Retina (tissue), 1 donor: ENCODE measurements around the gene ATP6V1G2.

ENCODE experiments used
- DNase-seq: peaks from one replicate; pipeline ENCODE4 v3.0.0-alpha.2; 2016

Gene ATP6V1G2

DNA sequence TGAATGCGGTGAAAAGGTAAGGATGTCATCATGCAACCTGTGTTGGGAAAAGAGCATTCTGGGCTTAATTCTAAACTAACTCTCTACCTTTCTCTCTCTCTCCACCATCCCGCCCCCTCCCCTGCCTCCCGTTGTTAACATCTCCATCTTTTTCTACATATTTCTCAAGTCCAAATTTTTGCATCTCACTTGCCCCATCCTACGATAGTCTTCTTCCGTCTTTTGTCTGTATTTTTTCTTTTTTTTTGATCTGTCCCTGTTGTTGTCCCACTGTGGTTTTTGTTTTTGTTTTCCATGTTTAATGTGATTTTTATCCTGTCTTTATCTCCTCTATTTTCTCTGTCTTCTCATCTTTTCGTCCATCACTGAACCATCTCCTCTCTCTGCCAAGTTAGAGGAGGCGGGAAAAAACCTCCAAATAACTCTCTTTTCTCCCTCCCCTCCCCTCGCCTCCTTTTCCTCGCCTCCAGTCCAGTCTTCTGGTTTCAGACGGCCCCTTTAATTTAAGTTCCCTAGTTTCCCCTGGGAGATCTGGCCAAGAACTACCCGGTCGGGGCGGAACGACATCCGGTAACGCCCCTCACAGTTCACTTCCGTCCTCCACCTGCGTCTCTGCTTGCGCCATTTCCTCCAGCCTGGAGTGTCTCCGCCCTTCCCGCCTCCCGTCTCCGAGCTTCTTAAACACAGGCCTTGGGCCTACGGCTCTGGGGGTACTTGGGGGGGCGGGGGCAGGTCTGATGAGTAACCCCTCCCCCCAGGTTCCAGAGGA lies 734 bp upstream of the ATP6V1G2 start, which contains the start of gene NFKBIL1:
Gene NFKBIL1 (plus strand): TSS at position 651 of the 769 bp plus-strand sequence. CDS start 87 bp downstream, at position 738.
- peak; percentile 95 for DNase-seq

DNA sequence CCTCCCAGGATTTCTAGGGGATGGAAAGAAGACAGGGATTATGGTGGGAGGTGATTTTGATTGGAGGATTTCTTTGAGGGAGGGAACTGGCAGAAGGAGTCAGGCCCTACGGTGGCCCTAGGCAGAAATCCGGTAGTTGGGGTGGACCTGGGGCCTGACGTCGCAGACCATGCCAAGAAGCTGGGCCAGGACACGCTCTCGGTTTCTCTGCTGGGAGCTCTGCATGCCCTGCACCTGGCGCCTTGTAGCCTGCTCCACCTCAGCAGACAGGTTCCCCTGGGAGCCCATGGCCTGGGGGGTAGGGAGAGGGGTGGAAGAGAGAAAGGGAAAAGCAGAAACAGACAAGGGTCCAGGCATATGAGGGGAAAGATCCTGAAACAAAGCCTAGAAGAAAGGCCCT lies 1.1 kb downstream of the ATP6V1G2 start:
- DNase-seq, result no peak

DNA sequence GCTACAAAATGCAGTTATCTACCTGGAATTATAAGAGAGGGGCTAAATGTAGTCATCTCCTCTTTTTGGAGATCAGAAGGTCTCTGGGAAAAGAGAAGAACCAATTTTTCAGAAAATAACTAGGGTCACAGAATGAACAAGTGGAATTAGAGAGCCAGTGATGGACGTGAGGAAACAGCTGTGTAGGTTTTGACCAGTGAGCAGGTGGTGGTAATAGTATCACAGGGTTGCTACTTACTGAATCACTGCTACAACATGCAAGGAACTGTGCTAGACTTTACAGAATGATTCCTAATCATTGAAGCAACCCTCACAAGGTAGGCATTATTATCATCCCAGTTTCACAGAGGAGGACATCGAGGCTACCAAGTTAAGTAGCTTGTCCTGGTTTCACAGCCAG lies 1.7 kb downstream of the ATP6V1G2 start:
- no peak for DNase-seq

DNA sequence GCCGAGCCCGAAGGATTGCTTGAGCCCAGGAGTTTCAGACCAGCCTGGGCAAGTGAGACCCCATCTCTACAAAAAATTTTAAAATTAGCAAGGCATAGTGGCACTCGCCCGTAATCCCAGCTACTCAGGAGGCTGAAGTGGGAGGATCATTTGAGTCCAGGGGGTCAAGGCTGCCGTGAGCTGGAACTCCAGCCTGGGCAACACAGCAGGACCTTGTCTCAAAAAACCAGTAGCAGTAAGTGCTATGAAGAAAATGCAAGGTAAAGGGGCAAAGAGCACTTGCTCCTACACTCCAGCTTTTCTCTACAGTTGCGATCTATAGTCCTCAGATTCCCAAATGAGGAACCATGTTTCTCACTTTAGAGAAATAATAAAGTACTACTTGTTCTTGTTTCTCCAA lies 2.8 kb downstream of the ATP6V1G2 start:
- DNase-seq, result no peak

DNA sequence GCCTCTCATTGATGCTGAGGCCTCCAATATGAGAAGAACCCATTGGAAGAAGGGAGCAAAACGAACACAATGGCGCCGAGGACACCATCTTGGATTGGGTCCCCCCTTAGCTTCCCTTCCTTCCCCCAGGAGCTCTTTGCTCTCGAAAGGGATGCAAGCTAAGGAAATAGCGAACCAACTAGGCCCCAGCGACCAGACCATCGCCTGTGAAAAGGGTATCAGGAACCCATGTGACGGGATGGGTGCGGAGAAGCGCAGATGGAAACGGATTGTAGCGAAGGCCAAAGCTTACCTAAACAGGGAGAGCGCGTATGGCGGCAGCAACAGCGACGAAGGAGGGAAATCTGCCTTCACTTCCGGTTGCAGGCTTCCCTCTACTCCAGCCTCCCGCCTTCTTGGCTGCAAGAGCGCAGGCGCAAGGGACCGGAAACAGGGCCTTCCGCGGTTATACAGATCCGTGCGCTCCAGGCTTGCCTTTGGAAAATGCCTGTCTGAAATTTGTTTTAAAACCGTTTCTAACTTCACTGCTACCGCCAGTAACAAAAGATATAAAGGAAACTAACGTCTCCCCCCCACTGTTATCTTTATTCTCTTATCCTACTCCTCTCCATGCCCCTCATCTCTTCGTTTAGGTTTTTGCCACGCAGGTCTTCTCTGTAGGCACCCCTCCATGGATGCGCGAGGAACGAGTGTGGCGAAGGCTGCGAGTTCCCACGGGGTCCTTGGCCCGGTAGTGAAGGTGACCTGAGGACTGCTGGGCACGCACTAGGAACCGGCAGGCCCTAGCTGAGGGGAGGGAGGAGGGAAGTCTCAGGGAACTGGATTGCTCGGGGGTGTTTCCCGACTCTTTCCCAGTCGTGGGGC lies 4.5 kb downstream of the ATP6V1G2 start, which contains the start of gene DDX39B:
Gene DDX39B (minus strand): TSS at position 346 of the 864 bp plus-strand sequence. CDS start 1,471 bp downstream, outside the sequence.
- peak; percentile 99 for DNase-seq

DNA sequence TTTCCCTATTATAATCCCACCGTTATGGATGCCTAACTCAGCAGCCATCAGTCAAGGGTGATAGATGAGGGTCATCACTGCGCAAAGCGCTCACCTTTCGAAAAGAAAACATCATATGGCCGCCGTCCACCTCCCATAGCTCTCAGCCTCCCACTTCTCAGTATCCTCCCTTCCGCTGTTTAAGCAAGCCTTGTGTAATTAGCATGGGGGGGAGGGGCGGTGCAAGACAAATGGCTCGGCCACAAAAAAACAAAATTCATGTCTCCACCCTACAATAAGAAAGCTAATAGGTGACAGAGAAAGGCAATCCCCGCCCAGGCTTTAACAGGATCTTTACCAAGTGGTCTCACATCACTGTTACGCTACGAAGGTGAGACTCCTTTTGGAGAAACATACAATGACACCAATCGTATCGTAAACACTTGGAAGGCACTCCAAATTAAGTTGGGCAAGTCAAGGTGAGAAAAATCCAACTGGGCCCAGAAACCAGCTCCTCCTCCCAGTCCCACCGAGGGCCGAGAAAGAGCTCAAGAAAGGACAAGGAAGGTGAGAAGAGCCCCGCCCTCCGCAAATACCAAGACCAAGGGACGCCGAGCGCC lies 5.2 kb downstream of the ATP6V1G2 start:
- DNase-seq, result no peak

DNA sequence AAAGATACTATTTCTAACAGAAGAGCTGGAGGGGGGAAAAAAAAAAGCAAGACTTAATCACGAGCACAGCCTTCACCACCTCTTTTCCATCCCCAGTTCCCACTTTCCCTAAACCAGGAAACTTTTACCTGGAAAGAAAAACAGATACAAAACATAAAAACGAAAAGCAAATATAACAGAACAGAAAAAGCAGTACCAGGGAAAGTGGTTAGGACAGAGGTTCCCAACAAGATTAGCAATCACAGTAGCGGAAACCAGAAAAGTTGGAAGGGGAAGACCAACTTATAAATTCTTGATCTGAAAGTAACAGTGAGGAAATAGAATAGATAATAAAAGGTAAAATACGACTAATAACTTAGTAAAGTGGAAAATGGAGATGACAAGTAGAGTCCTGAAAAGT lies 5.8 kb downstream of the ATP6V1G2 start:
- DNase-seq, result no peak

DNA sequence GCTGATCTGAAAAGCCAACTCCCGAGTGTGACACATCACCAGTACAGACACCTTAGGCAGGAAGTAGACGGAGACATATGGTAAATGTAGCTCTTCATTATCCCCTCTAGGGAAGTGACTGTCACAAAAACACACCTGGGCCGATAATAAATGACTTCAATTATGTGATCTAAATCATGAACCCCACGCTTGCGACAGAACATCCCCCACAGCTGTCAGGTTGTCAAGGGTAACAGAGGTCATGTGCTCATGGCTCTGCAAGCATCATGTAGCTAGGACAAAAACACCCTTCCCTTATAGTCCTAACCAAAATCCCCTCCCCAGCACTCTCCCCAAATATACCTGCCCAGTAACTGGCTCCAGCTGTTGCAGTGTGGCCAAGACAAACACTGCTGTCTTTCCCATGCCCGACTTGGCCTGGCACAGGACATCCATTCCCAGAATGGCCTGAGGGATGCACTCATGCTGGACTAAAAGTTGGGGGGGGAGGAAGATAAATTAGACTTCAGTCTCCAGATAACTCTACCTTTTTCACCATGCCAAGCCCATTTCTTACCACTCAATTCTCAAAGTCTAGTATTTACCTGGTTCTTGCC lies 7.5 kb downstream of the ATP6V1G2 start:
- DNase-seq, result no peak

DNA sequence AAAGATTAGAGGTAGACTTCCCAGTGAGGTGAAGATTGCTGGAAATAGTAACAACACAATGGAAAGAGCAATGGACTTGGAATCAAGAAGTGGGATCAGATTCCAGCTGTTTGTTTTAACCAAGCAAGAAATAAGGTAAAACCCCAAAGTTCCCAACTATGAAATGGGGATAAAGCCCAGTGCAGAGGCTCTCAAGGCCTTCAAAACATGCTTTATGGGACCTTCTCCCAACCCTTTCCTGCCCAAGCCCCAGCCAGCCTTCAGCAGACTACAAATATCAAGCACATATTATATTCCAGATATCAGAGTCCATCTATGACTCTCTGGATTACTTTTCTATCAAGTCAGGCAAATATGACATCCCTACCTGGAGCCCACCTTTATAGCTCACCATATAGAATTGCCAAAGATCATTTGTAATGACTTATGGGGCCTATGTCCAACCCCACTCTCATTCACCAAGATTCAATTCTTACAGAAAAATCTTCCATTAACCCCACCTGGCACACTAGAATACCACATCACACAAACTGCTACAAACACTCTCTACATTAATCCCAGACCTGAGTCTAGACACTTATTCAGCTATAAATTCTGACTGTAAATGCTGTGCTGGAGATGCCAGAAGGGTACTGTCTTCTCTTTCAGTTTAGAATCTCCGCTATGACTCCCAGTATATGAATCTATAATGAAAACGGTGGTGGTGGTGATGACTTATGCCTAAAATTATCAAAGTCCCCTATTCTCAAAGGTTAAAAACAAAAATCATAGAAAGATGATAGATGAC lies 10.7 kb downstream of the ATP6V1G2 start:
- DNase-seq, result no peak

DNA sequence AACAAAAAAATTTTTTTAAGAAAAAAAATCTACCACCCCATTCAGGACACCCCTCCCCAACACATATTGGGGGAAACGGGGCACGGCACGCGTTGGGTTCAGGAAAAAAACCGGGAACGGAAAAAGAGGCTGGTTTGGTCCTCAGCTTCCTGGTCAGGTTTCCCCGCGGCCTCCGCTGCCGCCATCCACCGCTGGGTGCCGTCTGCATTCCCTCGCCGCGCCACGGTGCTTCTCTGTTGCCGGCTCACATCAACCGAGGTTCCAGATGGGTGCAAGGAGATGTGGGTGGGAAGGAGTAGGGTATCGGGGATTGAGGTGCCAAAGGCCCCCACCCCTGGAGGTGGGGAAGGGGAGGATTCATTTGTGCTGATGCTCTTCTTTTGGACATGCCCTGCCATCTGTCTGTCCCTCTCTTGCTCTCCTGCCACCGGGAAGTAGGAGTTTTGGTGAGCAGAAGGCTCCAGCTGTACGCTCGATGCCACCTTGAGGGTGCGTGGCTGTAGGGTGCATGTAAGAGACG lies 11.8 kb downstream of the ATP6V1G2 start:
- DNase-seq, result no peak

DNA sequence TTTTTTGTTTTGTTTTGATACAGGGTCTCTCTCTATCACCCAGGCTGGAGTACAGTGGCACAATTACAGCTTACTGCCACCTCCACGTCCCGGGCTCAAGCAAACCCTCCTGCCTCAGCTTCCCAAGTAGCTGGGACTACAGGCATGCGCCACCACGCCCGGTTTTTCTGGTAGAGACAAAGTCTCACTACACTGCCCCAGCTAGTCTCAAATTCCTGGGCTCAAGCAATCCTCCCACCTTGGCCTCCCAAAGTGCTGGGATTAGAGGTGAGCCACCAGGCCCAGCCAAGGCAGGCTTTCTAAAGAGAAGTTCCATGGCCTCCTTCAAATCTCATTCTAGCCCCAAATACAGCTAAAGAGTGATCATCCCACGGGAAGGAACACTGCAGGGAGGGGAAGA lies 12.4 kb downstream of the ATP6V1G2 start:
- DNase-seq, result no peak

DNA sequence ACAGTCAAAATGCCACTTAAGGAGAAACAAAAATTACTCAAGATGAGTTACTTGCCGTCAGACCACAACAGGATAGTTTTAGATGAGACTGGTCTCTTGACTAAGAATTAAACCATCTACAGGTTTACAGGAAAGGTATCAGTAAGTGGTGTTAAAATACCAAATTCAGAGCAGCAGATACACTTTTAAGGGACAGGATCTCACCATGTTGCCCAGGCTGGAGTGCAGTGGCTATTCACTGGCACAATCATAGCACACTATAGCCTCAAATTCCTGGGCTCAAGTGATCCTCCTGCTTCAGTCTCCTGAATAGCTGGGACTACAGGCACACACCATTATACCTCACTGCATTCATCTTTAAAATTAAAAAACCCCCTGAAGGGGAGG lies 13.0 kb downstream of the ATP6V1G2 start:
- DNase-seq, result no peak

DNA sequence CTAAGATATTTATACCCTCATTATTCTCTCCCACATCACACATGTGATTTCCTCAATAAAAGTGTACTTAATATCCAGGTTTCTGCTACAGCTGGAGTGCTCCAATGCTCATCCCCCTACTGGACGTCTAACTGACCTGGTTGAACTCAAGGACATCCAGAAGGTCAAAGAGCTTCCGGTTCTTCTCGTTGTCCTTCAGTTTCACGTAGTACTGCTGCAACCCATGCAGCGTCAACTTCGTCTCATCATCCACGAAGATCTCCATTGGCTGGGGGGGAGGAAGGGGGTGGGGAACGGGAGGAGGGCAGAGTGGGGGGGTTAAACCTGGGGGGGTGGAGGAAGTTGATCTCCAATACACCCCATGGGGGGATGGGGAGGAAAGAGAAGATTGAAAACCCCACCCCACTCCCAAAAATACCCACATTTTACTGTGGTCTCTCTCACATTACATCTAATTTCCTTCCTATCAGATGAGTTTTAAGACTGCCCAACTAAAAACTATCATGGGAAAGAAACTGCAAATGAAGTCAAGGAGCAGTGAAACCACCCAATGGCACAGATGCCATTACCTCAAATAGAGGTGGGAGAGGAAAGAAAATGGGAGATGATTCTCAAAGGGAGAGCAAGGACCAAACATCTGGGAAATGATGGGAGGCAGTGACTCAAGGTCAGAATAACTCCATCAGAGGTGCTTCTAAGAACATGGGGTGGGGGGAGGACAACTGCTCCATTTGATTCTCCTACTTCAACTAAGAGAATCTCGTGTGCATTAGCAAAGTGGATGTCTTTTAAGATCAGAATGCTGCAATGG lies 13.6 kb downstream of the ATP6V1G2 start:
- no peak for DNase-seq

DNA sequence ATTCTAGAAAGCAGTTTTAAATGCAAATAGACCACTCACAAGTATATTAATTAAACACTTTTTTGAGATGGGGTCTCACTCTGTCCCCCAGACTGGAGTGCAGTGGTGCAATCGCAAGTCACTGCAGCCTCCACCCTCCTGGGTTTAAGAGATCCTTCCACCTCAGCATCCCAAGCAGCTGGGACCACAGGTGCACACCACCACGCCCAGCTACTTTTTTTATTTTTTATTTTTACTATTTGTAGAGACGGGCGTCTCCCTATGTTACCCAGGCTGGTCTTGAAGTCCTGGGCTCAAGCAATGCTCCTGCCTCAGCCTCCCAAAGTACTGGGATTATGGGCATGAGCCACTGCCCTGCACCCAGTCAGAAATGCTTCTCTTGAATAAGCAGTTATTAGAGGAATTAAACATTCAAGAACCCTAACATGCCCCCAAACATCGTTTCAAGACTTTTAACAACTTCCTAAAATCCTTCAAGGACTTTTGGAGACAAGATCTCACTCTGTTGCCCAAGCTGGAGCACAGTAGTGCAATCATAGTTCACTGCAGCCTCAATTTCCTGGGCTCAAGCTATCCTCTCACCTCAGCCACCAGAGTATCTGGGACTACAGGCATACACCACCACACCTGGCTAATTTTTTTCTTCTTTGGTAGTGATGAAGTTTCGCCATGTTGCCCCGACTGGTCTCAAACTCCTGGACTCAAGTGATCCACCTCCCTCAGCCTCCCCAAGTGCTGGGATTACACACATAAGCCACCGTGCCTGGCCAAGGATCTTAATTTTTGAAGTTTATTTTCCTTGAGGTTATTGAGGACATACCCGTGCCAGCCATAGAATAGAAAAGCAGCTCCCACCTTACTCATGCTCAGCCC lies 14.4 kb downstream of the ATP6V1G2 start:
- no peak for DNase-seq

DNA sequence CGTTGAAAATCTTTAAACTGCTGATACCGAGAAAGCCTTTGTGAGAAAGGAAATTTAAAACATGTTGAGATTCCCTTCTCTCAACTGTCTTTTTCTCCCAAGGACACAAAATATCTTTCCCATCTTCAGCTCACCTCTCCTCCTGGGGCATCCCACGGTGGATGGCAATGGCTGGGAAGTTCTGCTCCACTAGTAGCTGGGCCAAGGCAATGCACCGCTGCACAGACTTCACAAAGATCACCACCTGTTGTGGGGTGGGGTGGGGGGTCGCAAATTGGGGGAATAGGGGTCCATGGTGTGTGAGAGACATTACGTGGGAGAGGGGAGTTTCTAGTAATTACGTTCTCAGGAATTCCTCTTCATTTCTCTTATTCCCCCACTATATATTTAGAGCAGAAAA lies 15.2 kb downstream of the ATP6V1G2 start:
- DNase-seq, result no peak

DNA sequence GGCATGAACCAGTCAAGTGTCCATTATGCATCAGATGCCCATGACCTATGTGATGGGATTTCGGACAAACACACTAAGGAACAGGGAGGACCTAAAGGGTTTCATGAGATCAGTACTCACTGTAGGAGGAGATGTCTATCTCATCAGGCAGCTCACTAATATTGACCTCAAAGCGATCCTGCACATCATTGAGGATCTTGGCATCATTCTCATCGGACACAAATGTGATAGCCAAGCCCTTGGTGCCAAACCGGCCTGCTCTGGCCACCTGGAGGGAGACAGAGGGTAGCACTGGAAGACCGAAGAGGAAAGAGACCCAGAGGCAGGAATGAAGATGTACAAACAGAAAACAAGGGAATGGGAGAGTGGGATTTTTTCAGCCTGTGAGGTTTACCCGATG lies 15.7 kb downstream of the ATP6V1G2 start:
- DNase-seq, result no peak

DNA sequence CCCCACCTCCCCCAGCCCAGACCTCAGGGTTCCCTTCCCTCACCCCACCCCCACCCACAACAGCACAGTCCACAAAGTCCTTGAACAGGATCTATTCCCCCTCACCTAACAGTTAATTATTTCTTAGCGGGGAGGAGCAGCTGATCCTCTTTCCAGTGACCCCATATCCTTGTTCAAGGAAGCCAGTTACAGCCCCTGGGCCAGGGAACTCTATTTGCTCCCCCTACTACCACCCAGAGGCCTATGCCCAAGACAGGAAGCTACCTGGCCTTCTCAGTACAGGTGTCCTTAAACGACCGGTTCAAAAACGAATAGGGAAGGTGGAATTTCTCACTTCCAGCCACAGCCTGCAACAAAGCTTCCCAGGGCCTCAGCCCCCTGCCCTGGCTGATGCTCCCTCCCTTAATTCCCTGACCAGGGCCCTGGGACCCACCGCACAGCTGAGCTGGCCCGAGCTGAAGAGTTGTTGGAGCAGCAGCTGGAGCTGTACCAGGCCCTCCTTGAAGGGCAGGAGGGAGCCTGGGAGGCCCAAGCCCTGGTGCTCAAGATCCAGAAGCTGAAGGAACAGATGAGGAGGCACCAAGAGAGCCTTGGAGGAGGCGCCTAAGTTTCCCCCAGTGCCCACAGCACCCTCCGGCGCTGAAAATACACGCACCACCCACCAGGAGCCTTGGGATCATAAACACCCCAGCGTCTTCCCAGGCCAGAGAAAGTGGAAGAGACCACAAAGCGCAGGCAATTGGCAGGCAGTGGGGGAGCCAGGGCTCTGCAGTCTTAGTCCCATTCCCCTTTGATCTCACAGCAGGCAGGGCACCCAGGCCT lies 16.9 kb downstream of the ATP6V1G2 start:
- DNase-seq, result no peak

DNA sequence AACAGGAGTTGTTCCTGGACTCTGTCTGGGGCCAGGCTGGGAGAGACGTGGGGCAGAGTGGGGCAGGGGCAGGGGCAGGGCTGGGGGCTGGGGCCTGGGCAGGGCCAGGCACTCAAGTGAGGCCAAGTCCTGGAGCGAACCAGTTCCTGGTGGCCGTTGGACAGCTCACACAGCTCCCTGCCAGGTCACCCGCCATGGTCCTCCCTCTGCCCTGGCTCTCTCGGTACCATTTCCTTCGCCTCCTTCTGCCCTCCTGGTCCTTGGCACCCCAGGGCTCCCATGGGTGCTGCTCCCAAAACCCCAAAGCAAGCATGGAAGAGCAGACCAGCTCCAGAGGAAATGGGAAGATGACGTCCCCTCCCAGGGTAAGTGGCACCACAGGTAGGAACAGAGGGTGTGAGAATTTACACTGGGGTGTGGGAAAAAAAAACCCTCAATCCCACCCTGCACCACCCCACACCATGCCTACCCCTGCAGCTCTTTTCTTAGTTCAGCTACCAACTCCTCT lies 17.5 kb downstream of the ATP6V1G2 start, which contains the start of gene MCCD1:
Gene MCCD1 (plus strand): TSS at position 142 of the 508 bp plus-strand sequence. CDS start 53 bp downstream, at position 195.
- DNase-seq, result no peak

DNA sequence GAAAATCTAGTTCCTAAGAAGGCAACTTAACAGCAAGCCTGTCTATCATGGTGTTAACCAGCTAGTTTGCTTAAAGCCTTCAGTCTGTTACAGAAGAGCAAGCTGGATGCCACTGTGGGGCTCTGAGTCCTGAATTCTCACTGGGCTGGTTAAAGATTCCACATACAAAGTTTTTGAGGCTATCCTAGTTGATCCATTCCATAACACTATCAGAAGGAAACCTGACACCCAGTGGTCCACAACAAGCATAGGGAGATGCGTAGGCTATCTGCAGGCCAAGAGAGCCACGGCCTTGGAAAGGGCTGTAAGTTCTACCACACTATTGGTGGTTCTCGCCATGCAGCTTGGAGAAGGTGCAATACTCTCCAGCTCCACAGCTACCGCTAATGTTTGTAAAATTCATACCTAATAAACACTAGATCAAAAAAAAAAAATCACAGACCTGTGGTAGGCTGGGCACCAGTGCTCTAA lies 18.1 kb downstream of the ATP6V1G2 start:
- DNase-seq, result no peak
